GM21825 (cell line): ENCODE measurements around the gene TAL1.

Source experiments
- ATAC-seq: cut with Tn5 transposase; IDR thresholded peaks from one replicate; pipeline ENCODE4 v1.9.1; 2021; ENCODE audit warnings: mild to moderate bottlenecking, moderate library complexity; ENCODE audit not compliant: unreplicated experiment

The TAL1 gene

GRCh38 chr1:47189844-47190508 is 42.0 kb downstream of the TAL1 start, which contains the start of gene PDZK1IP1:
PDZK1IP1 (minus strand) TSS chr1:47190036; CDS start chr1:47189932, 104 bp downstream.
- ATAC-seq, result no peak

- ATAC-seq, result no peak
Observed at GRCh38 chr1:47188791-47189785, 42.9 kb downstream of the TAL1 start.

DNA sequence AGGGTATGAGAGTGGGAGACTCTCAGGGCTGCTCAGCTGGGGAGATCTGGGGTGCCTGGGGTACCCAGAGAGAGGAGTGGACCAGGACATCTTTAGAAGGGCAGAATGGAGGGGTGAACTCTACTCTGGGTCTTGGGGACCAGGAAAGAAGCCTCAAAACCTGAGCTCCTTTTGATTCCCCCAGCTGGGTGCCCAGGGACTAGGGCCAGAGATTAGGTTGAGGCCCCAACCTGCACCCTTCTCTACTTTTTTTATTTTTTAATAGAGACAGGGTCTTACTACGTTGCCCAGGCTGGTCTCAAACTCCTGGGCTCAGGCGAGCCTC is 44.1 kb downstream of the TAL1 start:
- ATAC-seq, result no peak

- ATAC-seq, result no peak
Observed at GRCh38 chr1:47187231-47187925, 44.6 kb downstream of the TAL1 start.

GRCh38 chr1:47186267-47187185 is 45.5 kb downstream of the TAL1 start:
- no peak for ATAC-seq

DNA sequence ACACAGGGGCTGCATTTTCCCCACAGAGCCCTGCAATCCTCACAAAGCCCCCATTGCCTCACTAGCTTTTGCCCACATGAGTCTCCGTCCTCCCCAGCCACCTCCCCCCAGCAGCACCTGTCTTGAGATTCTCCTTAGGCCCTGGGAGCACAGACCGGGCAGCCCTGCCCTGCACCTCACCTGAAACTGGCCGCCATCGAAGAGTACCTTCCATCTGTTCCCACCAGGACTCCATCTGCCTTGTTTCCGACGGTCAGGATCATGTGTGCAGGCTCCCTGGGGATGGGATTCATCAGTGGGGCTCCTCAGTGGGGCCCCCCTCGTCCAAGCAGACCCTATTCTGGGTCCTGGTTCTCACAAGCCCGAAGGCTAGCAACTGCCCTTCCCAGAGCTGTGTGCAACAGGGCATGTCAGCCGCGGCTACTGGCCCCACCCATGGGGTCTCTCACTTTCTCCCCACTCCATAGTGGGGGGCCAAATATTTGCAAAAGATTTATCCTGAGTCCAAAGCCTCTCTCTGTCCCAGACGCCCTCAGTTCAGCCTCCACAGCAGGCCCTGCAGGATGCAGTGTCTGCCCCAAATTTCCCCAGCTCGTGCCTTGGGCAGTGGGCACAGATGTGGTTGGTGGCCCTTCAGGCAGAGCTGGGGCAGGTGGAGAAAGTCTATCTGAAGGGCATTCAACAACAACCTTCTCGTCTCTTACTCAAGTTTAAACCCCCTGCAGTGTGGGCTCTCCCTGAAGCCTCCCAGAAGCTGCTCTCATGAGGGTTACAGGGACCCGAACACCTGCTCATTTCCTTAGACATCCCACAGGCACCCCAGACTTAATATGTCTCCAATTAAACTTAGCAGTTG is 47.0 kb downstream of the TAL1 start:
- no peak for ATAC-seq

- ATAC-seq, result no peak
Observed at GRCh38 chr1:47184090-47184821, 47.8 kb downstream of the TAL1 start.

DNA sequence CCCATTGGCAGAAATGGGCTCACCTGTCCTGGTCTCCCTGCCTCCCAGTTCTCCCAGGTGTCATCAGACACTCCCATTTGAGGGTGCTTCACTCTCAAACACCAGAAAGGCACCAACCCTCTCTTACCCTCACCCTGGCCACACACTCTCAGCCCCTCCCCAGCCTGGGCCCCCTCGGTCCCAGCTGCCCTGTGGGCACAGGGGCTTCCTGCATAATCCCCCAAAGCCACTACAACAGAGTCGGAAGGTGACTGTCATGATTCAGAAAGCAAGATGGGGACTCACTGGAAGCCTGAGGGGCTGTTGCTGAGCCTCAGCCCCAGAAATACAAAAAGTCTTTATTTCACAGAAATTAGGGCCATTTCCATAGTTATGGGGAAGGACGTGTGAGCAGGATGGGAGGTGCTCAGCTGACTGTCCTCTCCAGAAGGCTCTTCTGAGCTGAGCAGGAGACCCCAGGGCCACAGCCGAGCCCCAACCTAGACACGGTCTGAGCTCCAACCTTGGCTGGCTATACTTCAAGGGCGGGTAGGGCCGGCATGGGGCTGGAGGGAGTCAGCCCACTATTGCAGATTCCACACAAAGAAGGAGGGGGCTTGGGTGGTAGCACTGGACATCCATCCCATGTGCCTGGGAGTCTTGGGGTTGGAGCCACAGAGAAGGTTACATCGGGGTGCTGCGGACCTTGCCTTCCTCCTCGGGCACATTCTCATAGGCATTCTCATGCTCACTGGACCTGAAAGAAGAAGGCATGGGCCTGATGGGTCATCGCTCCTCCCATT is 48.5 kb downstream of the TAL1 start:
- ATAC-seq, result no peak

DNA sequence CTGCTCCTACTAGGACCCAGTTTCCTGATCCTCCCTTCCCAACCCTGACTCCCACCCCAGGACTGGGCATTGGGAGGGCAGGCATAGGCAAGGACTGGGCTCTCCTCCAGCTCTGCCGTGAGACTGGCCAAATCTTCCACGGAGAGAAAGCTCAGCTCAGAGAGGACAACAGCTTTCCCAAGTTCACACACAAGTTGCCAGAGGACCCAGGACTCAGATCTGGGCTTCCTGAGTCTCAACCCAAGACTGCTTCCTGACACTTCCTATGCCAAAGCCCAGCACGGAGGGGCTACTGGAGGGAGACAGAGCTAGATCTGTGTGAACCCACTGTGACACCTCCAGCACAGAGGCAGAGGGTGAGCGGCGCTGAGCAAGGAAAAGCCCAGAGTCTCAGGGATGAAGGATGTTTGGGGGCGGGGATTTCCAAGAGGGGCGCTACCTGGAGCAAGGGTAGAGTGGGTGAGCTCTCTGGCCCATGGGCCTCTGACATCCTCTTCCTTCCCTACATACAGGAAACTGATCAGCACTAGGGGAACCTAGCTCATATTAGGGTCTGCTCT is 49.3 kb downstream of the TAL1 start:
- ATAC-seq, result no peak

GRCh38 chr1:47181955-47182675 is 49.9 kb downstream of the TAL1 start:
- no peak for ATAC-seq

DNA sequence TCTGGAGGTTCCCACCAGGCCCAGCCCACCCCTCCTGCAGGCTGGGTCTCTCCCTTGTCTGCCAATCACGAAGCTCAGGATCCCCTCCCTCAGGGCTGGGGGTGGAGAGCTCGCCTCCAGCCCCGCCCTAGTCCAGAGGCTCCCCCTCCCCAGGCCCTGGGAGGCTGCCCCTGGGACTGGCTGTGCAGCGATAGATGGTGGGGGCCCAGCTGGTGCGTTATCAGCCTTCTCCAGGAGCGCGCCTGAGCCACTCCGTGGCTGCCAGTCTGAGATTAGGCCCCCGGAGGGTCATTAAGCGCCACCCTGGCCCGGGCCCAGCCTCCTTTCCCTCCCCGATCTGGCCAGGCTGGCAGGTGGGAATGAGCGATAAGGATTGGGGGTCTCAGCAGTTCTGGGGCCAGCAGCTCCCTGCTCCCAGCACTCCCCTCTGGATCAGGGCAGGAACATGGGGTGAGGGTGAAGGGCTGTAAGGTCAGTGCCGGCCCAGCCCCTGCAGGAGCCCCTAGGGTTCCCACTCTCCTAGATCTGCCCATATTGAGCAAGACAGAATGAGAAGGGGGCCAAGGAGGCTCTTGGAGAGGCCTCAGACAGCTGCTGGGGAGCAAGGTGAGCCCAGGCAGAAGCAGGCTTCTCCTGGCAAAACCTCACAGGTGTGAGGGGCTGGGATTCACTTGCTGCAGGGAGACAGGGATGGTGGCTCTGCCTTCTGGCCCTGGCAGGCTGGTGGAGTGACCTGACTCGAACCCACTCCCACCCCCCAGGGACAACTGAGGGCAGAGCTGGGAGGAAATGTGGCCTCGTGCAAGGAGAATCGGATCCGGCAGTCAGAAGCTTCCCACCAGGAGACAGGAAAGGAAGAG is 50.7 kb downstream of the TAL1 start:
- ATAC-seq, result no peak

GRCh38 chr1:47180603-47181094 is 51.4 kb downstream of the TAL1 start:
- no peak for ATAC-seq

DNA sequence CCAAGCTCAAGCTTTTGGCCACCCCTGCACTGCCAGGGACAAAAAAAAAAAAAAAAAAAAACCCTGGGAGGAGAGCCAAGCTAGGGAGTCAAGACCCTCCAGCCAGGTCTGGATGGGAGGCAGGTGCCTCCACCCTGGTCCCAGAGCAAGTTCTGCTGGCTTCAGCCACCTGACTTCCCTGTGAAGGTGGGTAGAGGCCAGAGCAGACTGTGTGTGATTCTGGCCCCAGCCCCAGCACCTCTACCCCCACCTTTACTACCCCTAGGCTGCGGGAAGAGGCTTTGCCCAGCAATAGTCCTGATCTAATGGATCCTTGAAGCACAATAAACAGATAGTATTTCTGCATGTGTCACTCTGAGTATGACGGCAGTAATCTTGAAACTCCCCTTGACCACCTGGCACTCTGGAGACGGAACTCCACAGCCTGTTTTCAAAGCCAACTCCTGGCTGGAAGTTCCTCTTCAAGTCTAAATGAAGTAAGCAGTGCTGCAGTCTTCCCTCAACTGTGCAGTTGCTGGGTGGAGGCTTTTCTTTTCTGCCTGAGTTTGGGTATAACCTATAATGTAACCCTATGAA is 51.9 kb downstream of the TAL1 start:
- ATAC-seq, result no peak

DNA sequence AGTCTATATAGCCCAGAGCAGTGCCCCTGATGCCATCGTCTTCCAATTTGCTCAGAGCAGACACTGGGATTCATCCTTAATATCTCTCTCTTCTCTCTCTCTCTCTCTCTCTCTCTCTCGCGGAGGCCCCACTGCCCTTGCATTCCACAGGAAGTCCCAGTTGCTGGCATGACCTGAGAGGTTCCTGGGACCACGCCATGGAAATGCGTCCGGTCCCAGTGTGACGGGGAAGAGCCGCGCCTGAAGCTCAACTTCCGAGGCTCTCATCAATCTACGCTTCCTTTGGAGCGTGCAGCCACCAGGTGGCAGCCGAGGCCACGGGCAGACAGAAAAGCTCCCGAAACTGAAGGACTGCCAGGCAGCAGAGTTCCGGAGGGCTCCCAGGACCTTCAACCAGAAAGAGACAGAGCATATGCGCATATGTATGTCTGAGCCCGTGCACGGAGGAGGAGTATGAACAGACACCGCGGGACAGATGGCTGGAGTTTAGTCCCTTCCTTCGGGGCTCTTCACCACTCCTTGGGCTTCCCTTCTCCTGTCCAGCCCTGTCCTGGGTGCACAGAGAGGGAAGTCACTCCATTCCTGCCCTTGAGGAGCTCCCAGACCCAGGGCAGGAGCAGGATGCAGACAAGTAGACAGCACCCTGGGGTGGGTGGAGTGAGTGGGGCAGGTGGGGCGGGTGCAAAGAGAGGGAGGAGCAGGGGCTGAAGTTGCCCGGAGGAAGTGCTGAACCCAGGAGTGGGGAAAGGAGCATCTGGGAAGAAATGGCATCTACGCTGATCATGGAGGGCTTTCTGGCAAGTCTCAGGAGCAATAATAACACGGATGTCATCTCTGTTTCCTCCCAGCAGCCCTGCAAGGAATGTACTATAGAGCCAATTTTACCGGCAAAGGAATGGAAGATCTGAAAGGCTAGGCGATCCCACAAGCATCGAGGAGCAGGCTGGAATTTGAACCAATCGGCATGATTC is 52.7 kb downstream of the TAL1 start:
- peak; percentile 85 for ATAC-seq

GRCh38 chr1:47178654-47179016 is 53.4 kb downstream of the TAL1 start:
- no peak for ATAC-seq
